GM23338 (cell line): Measurements from ENCODE around the gene ARL2BP.

ENCODE experiments used
- CREB1 ChIP-seq: fragments of 250-450 bp; sonication (Bioruptor Pico); IDR thresholded peaks from 2 replicates; pipeline ENCODE4 v1.5.0; 2020; ENCODE audit warnings: low read depth, mild to moderate bottlenecking, moderate library complexity
- CTCF ChIP-seq, 2 experiments: fragments of 200-600 bp in 1 of 2; sonication (generic) in 1 of 2; conservative IDR thresholded peaks; 2 replicates each; pipeline versions ENCODE4 v1.5.1 to v1.6.1; 2016 to 2017; ENCODE audit warnings: antibody characterized with exemption in 2 of 2, low read depth in 2 of 2, mild to moderate bottlenecking in 2 of 2, moderate library complexity in 1 of 2
- ETS1 ChIP-seq: IDR thresholded peaks from 2 replicates; pipeline ENCODE4 v1.6.1; 2016; ENCODE audit warnings: antibody characterized with exemption
- EZH2 ChIP-seq: fragments of 200-600 bp; sonication (generic); IDR thresholded peaks from one replicate; pipeline ENCODE4 v1.8.0; 2017; ENCODE audit warnings: antibody characterized with exemption, mild to moderate bottlenecking, low read depth; ENCODE audit not compliant: unreplicated experiment
- EZH2phosphoT487 ChIP-seq: fragments of 200-600 bp; sonication (generic); IDR thresholded peaks from one replicate; pipeline ENCODE4 v1.8.1; 2018; ENCODE audit warnings: antibody characterized with exemption; ENCODE audit not compliant: unreplicated experiment
- NANOG ChIP-seq: IDR thresholded peaks from 2 replicates; pipeline ENCODE4 v1.6.1; 2016; ENCODE audit warnings: antibody characterized with exemption, borderline replicate concordance
- POLR2AphosphoS5 ChIP-seq: IDR thresholded peaks from 2 replicates; pipeline ENCODE4 v1.6.1; 2016; ENCODE audit warnings: antibody characterized with exemption, low read depth
- REST ChIP-seq: IDR thresholded peaks from one replicate; pipeline ENCODE4 v1.6.1; 2018; ENCODE audit warnings: antibody characterized with exemption; ENCODE audit not compliant: unreplicated experiment
- ZNF331 ChIP-seq: fragments of 250-450 bp; sonication (Bioruptor Pico); IDR thresholded peaks from 2 replicates; pipeline ENCODE4 v1.5.0; 2020; ENCODE audit warnings: low read depth, mild to moderate bottlenecking, moderate library complexity

- TF ChIP-seq POLR2AphosphoS5 (no peak), REST (no peak), CTCF (conservative IDR thresholded peaks at IDR 0.05; ENCODE audit: low read depth in 2 of 2) (no peak), EZH2phosphoT487 (no peak), EZH2 (no peak), NANOG (no peak), CREB1 (no peak), ETS1 (no peak), ZNF331 (CRISPR knock-in tag) (no peak)
Measured at GRCh38 chr16:57233944-57234706, 10.9 kb upstream of the ARL2BP start.
